GM23338 (cell line): ENCODE measurements around the gene RGS8. TPM values are rescaled to one million over a fixed set of nuclear protein-coding genes. Genes with fewer than 3 reads are reported as not detected.

Source experiments
- ATAC-seq: fragments of 200-7000 bp; cut with Tn5 transposase; 3 replicates; pipeline ENCODE4 v1.9.1; 2020
- DNase-seq: peaks from one replicate; pipeline ENCODE4 v3.0.0-alpha.2; 2015; ENCODE audit warnings: low spot score
- H2AFZ ChIP-seq: fragments of 200-600 bp; sonication (generic); 2 replicates; pipeline ENCODE4 v1.8.0; 2016; ENCODE audit warnings: antibody characterized with exemption, mild to moderate bottlenecking, moderate library complexity
- H3F3A ChIP-seq: fragments of 200-600 bp; sonication (generic); replicated peaks from 2 replicates; pipeline ENCODE4 v1.8.0; 2017; ENCODE audit warnings: antibody characterized with exemption, mixed run types, low read depth
- H3K27ac ChIP-seq: fragments of 200-600 bp; sonication (generic); 2 replicates; pipeline ENCODE4 v1.6.1; 2016; ENCODE audit warnings: low read depth
- H3K27me3 ChIP-seq: fragments of 200-600 bp; sonication (generic); 2 replicates; pipeline ENCODE4 v1.8.0; 2016; ENCODE audit warnings: mild to moderate bottlenecking, mixed run types, moderate library complexity; ENCODE audit not compliant: insufficient read depth
- H3K36me3 ChIP-seq: fragments of 200-600 bp; sonication (generic); 2 replicates; pipeline ENCODE4 v1.8.0; 2016; ENCODE audit warnings: mild to moderate bottlenecking; ENCODE audit not compliant: insufficient read depth
- H3K4me1 ChIP-seq: fragments of 200-600 bp; sonication (generic); 2 replicates; pipeline ENCODE4 v1.8.0; 2016; ENCODE audit warnings: mild to moderate bottlenecking, moderate library complexity; ENCODE audit not compliant: insufficient read depth
- H3K4me2 ChIP-seq: fragments of 200-600 bp; sonication (generic); 2 replicates; pipeline ENCODE4 v1.7.1; 2017; ENCODE audit warnings: mixed run types
- H3K4me3 ChIP-seq: fragments of 200-600 bp; sonication (generic); 2 replicates; pipeline ENCODE4 v1.6.1; 2016; ENCODE audit warnings: mixed run types
- H3K79me2 ChIP-seq: fragments of 200-600 bp; sonication (generic); replicated peaks from 2 replicates; pipeline ENCODE4 v1.8.0; 2017; ENCODE audit warnings: mild to moderate bottlenecking; ENCODE audit not compliant: insufficient read depth
- H3K9me2 ChIP-seq: fragments of 200-600 bp; sonication (generic); 2 replicates; pipeline ENCODE4 v1.8.0; 2017; ENCODE audit not compliant: insufficient read depth
- H4K20me1 ChIP-seq: fragments of 200-600 bp; sonication (generic); replicated peaks from 2 replicates; pipeline ENCODE4 v1.8.0; 2017; ENCODE audit warnings: mild to moderate bottlenecking; ENCODE audit not compliant: insufficient read depth
- H3K27ac Mint-ChIP-seq: 2 replicates; pipeline ENCODE4 v1.8.0; 2020; ENCODE audit warnings: inconsistent platforms, mild to moderate bottlenecking, moderate library complexity, mixed read lengths
- H3K27me3 Mint-ChIP-seq: 3 replicates; pipeline ENCODE4 v1.8.0; 2022; ENCODE audit warnings: low read depth, mild to moderate bottlenecking, moderate library complexity, mixed read lengths, inconsistent platforms; ENCODE audit not compliant: insufficient read depth, poor library complexity
- H3K36me3 Mint-ChIP-seq: 3 replicates; pipeline ENCODE4 v1.8.0; 2021; ENCODE audit warnings: low read depth, mild to moderate bottlenecking, inconsistent platforms, moderate library complexity, mixed read lengths
- H3K4me1 Mint-ChIP-seq: 3 replicates; pipeline ENCODE4 v1.8.0; 2020; ENCODE audit warnings: mild to moderate bottlenecking, inconsistent platforms, mixed read lengths
- H3K4me3 Mint-ChIP-seq: 3 replicates; pipeline ENCODE4 v1.8.0; 2021; ENCODE audit warnings: moderate library complexity, mild to moderate bottlenecking, inconsistent platforms, mixed read lengths
- H3K9me3 Mint-ChIP-seq: 3 replicates; pipeline ENCODE4 v1.8.0; 2020; ENCODE audit warnings: moderate library complexity, mild to moderate bottlenecking, inconsistent platforms, mixed read lengths
- CREB1 ChIP-seq: fragments of 250-450 bp; sonication (Bioruptor Pico); IDR thresholded peaks from 2 replicates; pipeline ENCODE4 v1.5.0; 2020; ENCODE audit warnings: low read depth, mild to moderate bottlenecking, moderate library complexity
- CTCF ChIP-seq, 2 experiments: fragments of 200-600 bp in 1 of 2; sonication (generic) in 1 of 2; conservative IDR thresholded peaks; 2 replicates each; pipeline versions ENCODE4 v1.5.1 to v1.6.1; 2016 to 2017; ENCODE audit warnings: antibody characterized with exemption in 2 of 2, low read depth in 2 of 2, mild to moderate bottlenecking in 2 of 2, moderate library complexity in 1 of 2
- EZH2 ChIP-seq: fragments of 200-600 bp; sonication (generic); IDR thresholded peaks from one replicate; pipeline ENCODE4 v1.8.0; 2017; ENCODE audit warnings: antibody characterized with exemption, mild to moderate bottlenecking, low read depth; ENCODE audit not compliant: unreplicated experiment
- EZH2phosphoT487 ChIP-seq: fragments of 200-600 bp; sonication (generic); IDR thresholded peaks from one replicate; pipeline ENCODE4 v1.8.1; 2018; ENCODE audit warnings: antibody characterized with exemption; ENCODE audit not compliant: unreplicated experiment
- JUNB ChIP-seq: IDR thresholded peaks from one replicate; pipeline ENCODE4 v1.6.1; 2016; ENCODE audit warnings: antibody characterized with exemption; ENCODE audit not compliant: unreplicated experiment
- NANOG ChIP-seq: IDR thresholded peaks from 2 replicates; pipeline ENCODE4 v1.6.1; 2016; ENCODE audit warnings: antibody characterized with exemption, borderline replicate concordance
- POLR2AphosphoS5 ChIP-seq: IDR thresholded peaks from 2 replicates; pipeline ENCODE4 v1.6.1; 2016; ENCODE audit warnings: antibody characterized with exemption, low read depth
- STAT1 ChIP-seq: IDR thresholded peaks from one replicate; pipeline ENCODE4 v1.6.1; 2016; ENCODE audit warnings: antibody characterized with exemption; ENCODE audit not compliant: unreplicated experiment
- ZNF114 ChIP-seq: fragments of 250-450 bp; sonication (Bioruptor Pico); IDR thresholded peaks from 2 replicates; pipeline ENCODE4 v1.5.0; 2020; ENCODE audit warnings: mild to moderate bottlenecking, moderate library complexity
- ZNF331 ChIP-seq: fragments of 250-450 bp; sonication (Bioruptor Pico); IDR thresholded peaks from 2 replicates; pipeline ENCODE4 v1.5.0; 2020; ENCODE audit warnings: low read depth, mild to moderate bottlenecking, moderate library complexity
- polyA plus RNA-seq: library from polyadenylated mRNA; unstranded; fragments of >200 nt; fragmentation: Nextera tagmentation; extraction: Ambion mirVana; gene quantifications from 2 replicates; pipeline ENCODE4 v1.2.1, GENCODE V29; 2016
- total RNA-seq: library from RNA; depleted of rRNA; stranded (reverse); fragments of >200 nt; shearing (Covaris generic); gene quantifications from 2 replicates; pipeline ENCODE4 v1.2.3, GENCODE V29; 2014
- TF ChIP-seq, protein P1 (sequence below): fragments of 250-450 bp; sonication (Bioruptor Pico); IDR thresholded peaks from 2 replicates; pipeline ENCODE4 v1.5.0; 2020; ENCODE audit warnings: mild to moderate bottlenecking, moderate library complexity
- TF ChIP-seq, protein P2 (sequence below): IDR thresholded peaks from one replicate; pipeline ENCODE4 v1.6.1; 2018; ENCODE audit warnings: antibody characterized with exemption; ENCODE audit not compliant: unreplicated experiment
- TF ChIP-seq, protein P3 (sequence below): IDR thresholded peaks from 2 replicates; pipeline ENCODE4 v1.6.1; 2016; ENCODE audit warnings: antibody characterized with exemption

RGS8 gene
- total and polyA plus RNA-seq, 2 experiments from 2014 or later = 0.06 to 2.5 TPM

DNA sequence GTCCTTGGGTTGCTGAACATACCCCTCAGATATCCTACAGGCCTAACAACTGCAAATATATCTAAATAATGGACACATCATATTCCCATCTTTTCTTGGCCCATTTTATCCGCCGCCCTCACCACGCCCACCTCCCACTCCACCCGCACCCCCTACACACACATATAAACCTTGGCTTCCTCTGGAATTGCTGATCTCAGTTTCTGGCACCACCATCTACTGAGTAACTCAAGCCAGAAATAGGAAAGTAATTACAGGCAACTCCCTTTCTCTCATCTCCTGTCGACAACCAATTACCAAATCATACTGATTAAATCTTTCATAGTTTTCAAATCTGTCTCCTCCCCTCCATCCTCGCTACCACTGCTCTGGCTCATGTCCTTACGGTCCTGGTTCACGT, 4.7 kb downstream of the RGS8 start:
- TF ChIP-seq EZH2phosphoT487 (no peak), CREB1 (no peak), NANOG (no peak), STAT1 (no peak), CTCF (conservative IDR thresholded peaks at IDR 0.05; ENCODE audit: low read depth in 2 of 2) (no peak), POLR2AphosphoS5 (no peak), ZNF114 (CRISPR knock-in tag) (no peak), ZNF331 (CRISPR knock-in tag) (no peak), JUNB (no peak), EZH2 (no peak)
- TF ChIP-seq, protein P1, sequence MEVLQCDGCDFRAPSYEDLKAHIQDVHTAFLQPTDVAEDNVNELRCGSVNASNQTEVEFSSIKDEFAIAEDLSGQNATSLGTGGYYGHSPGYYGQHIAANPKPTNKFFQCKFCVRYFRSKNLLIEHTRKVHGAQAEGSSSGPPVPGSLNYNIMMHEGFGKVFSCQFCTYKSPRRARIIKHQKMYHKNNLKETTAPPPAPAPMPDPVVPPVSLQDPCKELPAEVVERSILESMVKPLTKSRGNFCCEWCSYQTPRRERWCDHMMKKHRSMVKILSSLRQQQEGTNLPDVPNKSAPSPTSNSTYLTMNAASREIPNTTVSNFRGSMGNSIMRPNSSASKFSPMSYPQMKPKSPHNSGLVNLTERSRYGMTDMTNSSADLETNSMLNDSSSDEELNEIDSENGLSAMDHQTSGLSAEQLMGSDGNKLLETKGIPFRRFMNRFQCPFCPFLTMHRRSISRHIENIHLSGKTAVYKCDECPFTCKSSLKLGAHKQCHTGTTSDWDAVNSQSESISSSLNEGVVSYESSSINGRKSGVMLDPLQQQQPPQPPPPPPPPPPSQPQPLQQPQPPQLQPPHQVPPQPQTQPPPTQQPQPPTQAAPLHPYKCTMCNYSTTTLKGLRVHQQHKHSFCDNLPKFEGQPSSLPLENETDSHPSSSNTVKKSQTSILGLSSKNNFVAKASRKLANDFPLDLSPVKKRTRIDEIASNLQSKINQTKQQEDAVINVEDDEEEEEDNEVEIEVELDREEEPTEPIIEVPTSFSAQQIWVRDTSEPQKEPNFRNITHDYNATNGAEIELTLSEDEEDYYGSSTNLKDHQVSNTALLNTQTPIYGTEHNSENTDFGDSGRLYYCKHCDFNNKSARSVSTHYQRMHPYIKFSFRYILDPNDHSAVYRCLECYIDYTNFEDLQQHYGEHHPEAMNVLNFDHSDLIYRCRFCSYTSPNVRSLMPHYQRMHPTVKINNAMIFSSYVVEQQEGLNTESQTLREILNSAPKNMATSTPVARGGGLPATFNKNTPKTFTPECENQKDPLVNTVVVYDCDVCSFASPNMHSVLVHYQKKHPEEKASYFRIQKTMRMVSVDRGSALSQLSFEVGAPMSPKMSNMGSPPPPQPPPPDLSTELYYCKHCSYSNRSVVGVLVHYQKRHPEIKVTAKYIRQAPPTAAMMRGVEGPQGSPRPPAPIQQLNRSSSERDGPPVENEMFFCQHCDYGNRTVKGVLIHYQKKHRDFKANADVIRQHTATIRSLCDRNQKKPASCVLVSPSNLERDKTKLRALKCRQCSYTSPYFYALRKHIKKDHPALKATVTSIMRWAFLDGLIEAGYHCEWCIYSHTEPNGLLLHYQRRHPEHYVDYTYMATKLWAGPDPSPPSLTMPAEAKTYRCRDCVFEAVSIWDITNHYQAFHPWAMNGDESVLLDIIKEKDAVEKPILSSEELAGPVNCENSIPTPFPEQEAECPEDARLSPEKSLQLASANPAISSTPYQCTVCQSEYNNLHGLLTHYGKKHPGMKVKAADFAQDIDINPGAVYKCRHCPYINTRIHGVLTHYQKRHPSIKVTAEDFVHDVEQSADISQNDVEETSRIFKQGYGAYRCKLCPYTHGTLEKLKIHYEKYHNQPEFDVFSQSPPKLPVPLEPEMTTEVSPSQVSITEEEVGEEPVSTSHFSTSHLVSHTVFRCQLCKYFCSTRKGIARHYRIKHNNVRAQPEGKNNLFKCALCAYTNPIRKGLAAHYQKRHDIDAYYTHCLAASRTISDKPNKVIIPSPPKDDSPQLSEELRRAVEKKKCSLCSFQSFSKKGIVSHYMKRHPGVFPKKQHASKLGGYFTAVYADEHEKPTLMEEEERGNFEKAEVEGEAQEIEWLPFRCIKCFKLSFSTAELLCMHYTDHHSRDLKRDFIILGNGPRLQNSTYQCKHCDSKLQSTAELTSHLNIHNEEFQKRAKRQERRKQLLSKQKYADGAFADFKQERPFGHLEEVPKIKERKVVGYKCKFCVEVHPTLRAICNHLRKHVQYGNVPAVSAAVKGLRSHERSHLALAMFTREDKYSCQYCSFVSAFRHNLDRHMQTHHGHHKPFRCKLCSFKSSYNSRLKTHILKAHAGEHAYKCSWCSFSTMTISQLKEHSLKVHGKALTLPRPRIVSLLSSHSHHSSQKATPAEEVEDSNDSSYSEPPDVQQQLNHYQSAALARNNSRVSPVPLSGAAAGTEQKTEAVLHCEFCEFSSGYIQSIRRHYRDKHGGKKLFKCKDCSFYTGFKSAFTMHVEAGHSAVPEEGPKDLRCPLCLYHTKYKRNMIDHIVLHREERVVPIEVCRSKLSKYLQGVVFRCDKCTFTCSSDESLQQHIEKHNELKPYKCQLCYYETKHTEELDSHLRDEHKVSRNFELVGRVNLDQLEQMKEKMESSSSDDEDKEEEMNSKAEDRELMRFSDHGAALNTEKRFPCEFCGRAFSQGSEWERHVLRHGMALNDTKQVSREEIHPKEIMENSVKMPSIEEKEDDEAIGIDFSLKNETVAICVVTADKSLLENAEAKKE (CRISPR knock-in tag) = no peak
- TF ChIP-seq, protein P2, sequence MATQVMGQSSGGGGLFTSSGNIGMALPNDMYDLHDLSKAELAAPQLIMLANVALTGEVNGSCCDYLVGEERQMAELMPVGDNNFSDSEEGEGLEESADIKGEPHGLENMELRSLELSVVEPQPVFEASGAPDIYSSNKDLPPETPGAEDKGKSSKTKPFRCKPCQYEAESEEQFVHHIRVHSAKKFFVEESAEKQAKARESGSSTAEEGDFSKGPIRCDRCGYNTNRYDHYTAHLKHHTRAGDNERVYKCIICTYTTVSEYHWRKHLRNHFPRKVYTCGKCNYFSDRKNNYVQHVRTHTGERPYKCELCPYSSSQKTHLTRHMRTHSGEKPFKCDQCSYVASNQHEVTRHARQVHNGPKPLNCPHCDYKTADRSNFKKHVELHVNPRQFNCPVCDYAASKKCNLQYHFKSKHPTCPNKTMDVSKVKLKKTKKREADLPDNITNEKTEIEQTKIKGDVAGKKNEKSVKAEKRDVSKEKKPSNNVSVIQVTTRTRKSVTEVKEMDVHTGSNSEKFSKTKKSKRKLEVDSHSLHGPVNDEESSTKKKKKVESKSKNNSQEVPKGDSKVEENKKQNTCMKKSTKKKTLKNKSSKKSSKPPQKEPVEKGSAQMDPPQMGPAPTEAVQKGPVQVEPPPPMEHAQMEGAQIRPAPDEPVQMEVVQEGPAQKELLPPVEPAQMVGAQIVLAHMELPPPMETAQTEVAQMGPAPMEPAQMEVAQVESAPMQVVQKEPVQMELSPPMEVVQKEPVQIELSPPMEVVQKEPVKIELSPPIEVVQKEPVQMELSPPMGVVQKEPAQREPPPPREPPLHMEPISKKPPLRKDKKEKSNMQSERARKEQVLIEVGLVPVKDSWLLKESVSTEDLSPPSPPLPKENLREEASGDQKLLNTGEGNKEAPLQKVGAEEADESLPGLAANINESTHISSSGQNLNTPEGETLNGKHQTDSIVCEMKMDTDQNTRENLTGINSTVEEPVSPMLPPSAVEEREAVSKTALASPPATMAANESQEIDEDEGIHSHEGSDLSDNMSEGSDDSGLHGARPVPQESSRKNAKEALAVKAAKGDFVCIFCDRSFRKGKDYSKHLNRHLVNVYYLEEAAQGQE = no peak
- TF ChIP-seq, protein P3, sequence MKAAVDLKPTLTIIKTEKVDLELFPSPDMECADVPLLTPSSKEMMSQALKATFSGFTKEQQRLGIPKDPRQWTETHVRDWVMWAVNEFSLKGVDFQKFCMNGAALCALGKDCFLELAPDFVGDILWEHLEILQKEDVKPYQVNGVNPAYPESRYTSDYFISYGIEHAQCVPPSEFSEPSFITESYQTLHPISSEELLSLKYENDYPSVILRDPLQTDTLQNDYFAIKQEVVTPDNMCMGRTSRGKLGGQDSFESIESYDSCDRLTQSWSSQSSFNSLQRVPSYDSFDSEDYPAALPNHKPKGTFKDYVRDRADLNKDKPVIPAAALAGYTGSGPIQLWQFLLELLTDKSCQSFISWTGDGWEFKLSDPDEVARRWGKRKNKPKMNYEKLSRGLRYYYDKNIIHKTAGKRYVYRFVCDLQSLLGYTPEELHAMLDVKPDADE = no peak

More for the DNA sequence above, 4.7 kb downstream of the RGS8 start:
- H3K4me1 ChIP-seq = peaks cover 13% of the 10 kb centered on the region
- H3K9me2 ChIP-seq = peaks cover 7% of the 10 kb centered on the region; the same call in 1 of the 2 replicates
- no peaks in the 10 kb centered on the region for H4K20me1 ChIP-seq
- no peak overlapping the region for H3K27ac Mint-ChIP-seq
- no peak for DNase-seq
- no peak overlapping the region for H3K27ac ChIP-seq
- no peaks in the 10 kb centered on the region for H3F3A ChIP-seq
- no peaks in the 10 kb centered on the region for H3K36me3 Mint-ChIP-seq
- H3K4me3 ChIP-seq = no peak overlapping the region
- no peaks in the 10 kb centered on the region for H3K79me2 ChIP-seq
- no peaks in the 10 kb centered on the region for H3K36me3 ChIP-seq
- H3K4me3 Mint-ChIP-seq = no peak overlapping the region
- H3K4me1 Mint-ChIP-seq = peaks cover 29% of the 10 kb centered on the region
- no peak for ATAC-seq
- H3K9me3 Mint-ChIP-seq = no peaks in the 10 kb centered on the region
- H3K27me3 Mint-ChIP-seq = peaks cover 16% of the 10 kb centered on the region
- no peak overlapping the region for H2AFZ ChIP-seq
- H3K27me3 ChIP-seq = peaks cover 20% of the 10 kb centered on the region
- no peak overlapping the region for H3K4me2 ChIP-seq
